ENCODE data around the gene SGCD.

DNA sequence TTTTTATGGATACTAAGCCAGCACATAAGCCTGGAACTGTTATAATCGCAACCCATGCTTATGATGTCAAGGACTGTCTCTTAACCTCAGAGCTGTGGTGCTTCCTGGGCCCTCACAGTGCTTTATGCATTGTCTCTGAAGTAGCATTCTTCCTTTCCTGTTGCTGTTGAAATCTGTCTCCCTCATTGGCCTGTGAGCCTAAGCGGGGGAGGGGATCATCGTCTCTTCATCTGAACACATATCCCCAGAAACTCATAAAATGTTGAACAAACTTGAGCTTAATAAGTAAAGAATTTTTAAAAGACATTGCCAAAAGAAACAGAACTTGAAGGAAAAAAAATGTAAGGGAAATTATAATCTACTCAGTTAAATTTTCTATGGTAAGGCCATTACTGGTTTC lies 80.3 kb downstream of the SGCD start:
- TF ChIP-seq, protein P1, sequence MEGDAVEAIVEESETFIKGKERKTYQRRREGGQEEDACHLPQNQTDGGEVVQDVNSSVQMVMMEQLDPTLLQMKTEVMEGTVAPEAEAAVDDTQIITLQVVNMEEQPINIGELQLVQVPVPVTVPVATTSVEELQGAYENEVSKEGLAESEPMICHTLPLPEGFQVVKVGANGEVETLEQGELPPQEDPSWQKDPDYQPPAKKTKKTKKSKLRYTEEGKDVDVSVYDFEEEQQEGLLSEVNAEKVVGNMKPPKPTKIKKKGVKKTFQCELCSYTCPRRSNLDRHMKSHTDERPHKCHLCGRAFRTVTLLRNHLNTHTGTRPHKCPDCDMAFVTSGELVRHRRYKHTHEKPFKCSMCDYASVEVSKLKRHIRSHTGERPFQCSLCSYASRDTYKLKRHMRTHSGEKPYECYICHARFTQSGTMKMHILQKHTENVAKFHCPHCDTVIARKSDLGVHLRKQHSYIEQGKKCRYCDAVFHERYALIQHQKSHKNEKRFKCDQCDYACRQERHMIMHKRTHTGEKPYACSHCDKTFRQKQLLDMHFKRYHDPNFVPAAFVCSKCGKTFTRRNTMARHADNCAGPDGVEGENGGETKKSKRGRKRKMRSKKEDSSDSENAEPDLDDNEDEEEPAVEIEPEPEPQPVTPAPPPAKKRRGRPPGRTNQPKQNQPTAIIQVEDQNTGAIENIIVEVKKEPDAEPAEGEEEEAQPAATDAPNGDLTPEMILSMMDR (IDR thresholded peaks at IDR 0.05), result no peak
- TF ChIP-seq POLR2A (IDR thresholded peaks at IDR 0.05), result no peak
